Measurements from ENCODE around the gene XXYLT1.

DNA sequence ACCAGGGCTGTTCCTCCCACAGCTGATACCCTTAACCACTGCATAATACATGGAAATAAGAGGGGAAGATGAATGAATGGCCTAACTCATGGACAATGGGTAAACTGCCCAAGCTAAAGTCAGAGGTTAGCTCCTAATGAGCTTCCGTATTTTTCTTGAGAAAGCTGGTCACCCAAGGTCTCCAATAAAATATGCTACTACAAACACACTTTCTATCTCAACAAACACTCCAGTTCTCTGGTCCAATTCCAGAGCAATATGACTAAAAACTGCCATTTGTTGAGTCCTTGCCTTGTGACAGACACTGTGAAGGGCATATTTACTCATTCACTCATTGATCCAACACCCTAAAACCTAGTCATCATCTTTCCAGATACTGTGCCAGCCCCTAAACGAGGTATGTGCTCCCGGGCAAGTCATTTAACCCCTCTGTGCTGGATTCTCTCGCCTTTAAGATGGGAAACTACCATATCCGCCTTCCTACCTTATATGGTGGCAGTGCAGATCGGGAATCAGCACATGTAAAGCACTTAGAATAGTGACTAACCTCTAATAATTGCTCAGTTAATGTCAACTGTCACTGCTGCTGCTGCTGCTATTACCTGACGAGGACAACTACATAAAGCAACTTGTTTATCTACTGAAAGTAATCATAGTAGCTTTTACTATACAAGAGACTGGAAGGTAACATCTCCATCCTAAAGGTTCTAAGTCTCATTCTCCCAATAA, 89.1 kb downstream of the XXYLT1 start:
- TF ChIP-seq POLR2A (IDR thresholded peaks at IDR 0.05), result no peak
- TF ChIP-seq, protein P1, sequence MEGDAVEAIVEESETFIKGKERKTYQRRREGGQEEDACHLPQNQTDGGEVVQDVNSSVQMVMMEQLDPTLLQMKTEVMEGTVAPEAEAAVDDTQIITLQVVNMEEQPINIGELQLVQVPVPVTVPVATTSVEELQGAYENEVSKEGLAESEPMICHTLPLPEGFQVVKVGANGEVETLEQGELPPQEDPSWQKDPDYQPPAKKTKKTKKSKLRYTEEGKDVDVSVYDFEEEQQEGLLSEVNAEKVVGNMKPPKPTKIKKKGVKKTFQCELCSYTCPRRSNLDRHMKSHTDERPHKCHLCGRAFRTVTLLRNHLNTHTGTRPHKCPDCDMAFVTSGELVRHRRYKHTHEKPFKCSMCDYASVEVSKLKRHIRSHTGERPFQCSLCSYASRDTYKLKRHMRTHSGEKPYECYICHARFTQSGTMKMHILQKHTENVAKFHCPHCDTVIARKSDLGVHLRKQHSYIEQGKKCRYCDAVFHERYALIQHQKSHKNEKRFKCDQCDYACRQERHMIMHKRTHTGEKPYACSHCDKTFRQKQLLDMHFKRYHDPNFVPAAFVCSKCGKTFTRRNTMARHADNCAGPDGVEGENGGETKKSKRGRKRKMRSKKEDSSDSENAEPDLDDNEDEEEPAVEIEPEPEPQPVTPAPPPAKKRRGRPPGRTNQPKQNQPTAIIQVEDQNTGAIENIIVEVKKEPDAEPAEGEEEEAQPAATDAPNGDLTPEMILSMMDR (IDR thresholded peaks at IDR 0.05), result no peak
- TF ChIP-seq EP300 (IDR thresholded peaks at IDR 0.05), result no peak

Data from tibial nerve (tissue), 4 donors.